A549 (cell line): ENCODE measurements around the gene PDE6G. TPM values are rescaled to one million over a fixed set of nuclear protein-coding genes. Genes with fewer than 3 reads are reported as not detected.

Experiments used
- ATAC-seq, 2 experiments: fragments of 200-7000 bp in 1 of 2; fragments of >200 bp in 1 of 2; cut with Nextera tagmentation in 1 of 2; cut with Tn5 transposase in 1 of 2; 3 replicates each; pipeline versions ENCODE4 v1.8.0 to v1.9.1; 2018 to 2020; ENCODE audit warnings: mild to moderate bottlenecking in 1 of 2, moderate library complexity in 1 of 2
- CTCF ChIA-PET: fragments of 300-600 bp; sonication (Branson Sonifier 250); formaldehyde crosslinking; extraction: SDS; loops from one replicate; lab custom pipeline; 2021; ENCODE audit warnings: antibody characterized with exemption, inconsistent platforms; lab: Yijun Ruan, JAX
- POLR2A ChIA-PET: fragments of 350-600 bp; formaldehyde crosslinking; extraction: SDS; loops from one replicate; lab custom pipeline; 2021; ENCODE audit warnings: antibody characterized with exemption, inconsistent platforms; lab: Yijun Ruan, JAX
- DNase-seq, 2 experiments: peaks; one replicate each; pipeline versions ENCODE4 v3.0.0 to v3.0.0-alpha.2; 2011 to 2016; ENCODE audit warnings: low read depth in 1 of 2, low spot score in 1 of 2
- FAIRE-seq: peaks from 2 replicates; lab custom pipeline; 2011; peaks lifted over from hg19 to GRCh38; lab: Jason Lieb, UNC
- H3K27ac ChIP-seq, 2 experiments: fragments of >200 bp; sonication (Bioruptor Twin); formaldehyde crosslinking; 3 replicates each; pipeline ENCODE4 v1.5.1; 2016 to 2017
- H3K4me1 ChIP-seq: fragments of >200 bp; sonication (Bioruptor Twin); formaldehyde crosslinking; 3 replicates; pipeline ENCODE4 v1.6.1; 2016
- H3K4me2 ChIP-seq: fragments of >200 bp; sonication (Bioruptor Twin); formaldehyde crosslinking; 3 replicates; pipeline ENCODE4 v1.6.1; 2016
- H3K4me3 ChIP-seq: fragments of >200 bp; sonication (Bioruptor Twin); formaldehyde crosslinking; 3 replicates; pipeline ENCODE4 v1.5.1; 2016
- H3K9me3 ChIP-seq: fragments of >200 bp; sonication (Bioruptor Twin); formaldehyde crosslinking; 3 replicates; pipeline ENCODE4 v1.6.1; 2016
- ATOH8 ChIP-seq: fragments of 250-450 bp; sonication (Bioruptor Pico); IDR thresholded peaks from 2 replicates; pipeline ENCODE4 v1.5.0; 2020; ENCODE audit warnings: low read depth, mild to moderate bottlenecking, moderate library complexity
- BCL3 ChIP-seq: fragments of >200 bp; sonication (Bioruptor Twin); formaldehyde crosslinking; IDR thresholded peaks from 3 replicates; pipeline ENCODE4 v1.6.1; 2016
- CEBPB ChIP-seq, 2 experiments: fragments of >200 bp in 1 of 2; sonication (Bioruptor Twin) in 1 of 2; formaldehyde crosslinking in 1 of 2; IDR thresholded peaks; 2 replicates each; pipeline ENCODE4 v1.6.1; 2012 to 2016
- CTCF ChIP-seq: fragments of >200 bp; sonication (Bioruptor Twin); formaldehyde crosslinking; IDR thresholded peaks from 3 replicates; pipeline ENCODE4 v1.5.1; 2016
- E2F6 ChIP-seq: IDR thresholded peaks from 2 replicates; pipeline ENCODE4 v1.6.1; 2012; ENCODE audit warnings: low read depth, borderline replicate concordance
- EP300 ChIP-seq, 2 experiments: fragments of >200 bp; sonication (Bioruptor Twin); formaldehyde crosslinking; IDR thresholded peaks; 2 replicates in 1 of 2; 3 replicates in 1 of 2; pipeline ENCODE4 v1.6.1; 2016 to 2017
- FOSL2 ChIP-seq, 2 experiments: fragments of 450-650 bp in 1 of 2; fragments of >200 bp in 1 of 2; sonication (Bioruptor Twin) in 1 of 2; formaldehyde crosslinking; IDR thresholded peaks; 2 replicates each; pipeline versions ENCODE4 v1.5.0 to v1.6.1; 2016 to 2020; ENCODE audit warnings: mild to moderate bottlenecking in 1 of 2, moderate library complexity in 1 of 2
- FOXS1 ChIP-seq: fragments of 250-450 bp; sonication (Bioruptor Pico); IDR thresholded peaks from 2 replicates; pipeline ENCODE4 v1.5.0; 2020; ENCODE audit warnings: mild to moderate bottlenecking, moderate library complexity
- GATA3 ChIP-seq: IDR thresholded peaks from 2 replicates; pipeline ENCODE4 v1.6.1; 2012; ENCODE audit warnings: borderline replicate concordance
- HDAC2 ChIP-seq: fragments of 200-600 bp; sonication (generic); IDR thresholded peaks from 2 replicates; pipeline ENCODE4 v1.6.1; 2016
- HES2 ChIP-seq: fragments of >200 bp; sonication (Bioruptor Twin); formaldehyde crosslinking; IDR thresholded peaks from 2 replicates; pipeline ENCODE4 v1.6.1; 2016
- HEYL ChIP-seq: fragments of 250-450 bp; sonication (Bioruptor Pico); IDR thresholded peaks from 2 replicates; pipeline ENCODE4 v1.8.0; 2021; ENCODE audit warnings: mild to moderate bottlenecking, moderate library complexity
- HOXB5 ChIP-seq: fragments of 250-450 bp; sonication (Bioruptor Pico); IDR thresholded peaks from 2 replicates; pipeline ENCODE4 v1.5.0; 2020; ENCODE audit warnings: mild to moderate bottlenecking, moderate library complexity
- JUN ChIP-seq, 2 experiments: fragments of >200 bp; sonication (Bioruptor Twin); formaldehyde crosslinking; IDR thresholded peaks; 2 replicates in 1 of 2; 3 replicates in 1 of 2; pipeline ENCODE4 v1.6.1; 2016 to 2017
- JUNB ChIP-seq: fragments of >200 bp; sonication (Bioruptor Twin); formaldehyde crosslinking; IDR thresholded peaks from 2 replicates; pipeline ENCODE4 v1.6.1; 2016
- KDM1A ChIP-seq: fragments of 200-600 bp; sonication (generic); IDR thresholded peaks from 2 replicates; pipeline ENCODE4 v1.6.1; 2016; ENCODE audit warnings: low read depth, mild to moderate bottlenecking
- KDM5A ChIP-seq: fragments of 200-600 bp; sonication (generic); IDR thresholded peaks from 2 replicates; pipeline ENCODE4 v1.6.1; 2016; ENCODE audit warnings: antibody characterized with exemption, mild to moderate bottlenecking
- MAFK ChIP-seq: fragments of 450-650 bp; IDR thresholded peaks from 2 replicates; pipeline ENCODE4 v1.6.1; 2014; ENCODE audit not compliant: partially characterized antibody
- MAX ChIP-seq: IDR thresholded peaks from 2 replicates; pipeline ENCODE4 v1.6.1; 2012
- MAZ ChIP-seq: fragments of 150-350 bp; IDR thresholded peaks from 2 replicates; pipeline ENCODE4 v1.6.1; 2014; ENCODE audit warnings: antibody characterized with exemption, low read depth, low read length, borderline replicate concordance
- MYC ChIP-seq: IDR thresholded peaks from 2 replicates; pipeline ENCODE4 v1.6.1; 2012; ENCODE audit warnings: mild to moderate bottlenecking, inconsistent platforms, low read length, improper control_type of control experiment, borderline replicate concordance
- PBX3 ChIP-seq: IDR thresholded peaks from 2 replicates; pipeline ENCODE4 v1.6.1; 2012
- PHF8 ChIP-seq: fragments of 200-600 bp; sonication (generic); IDR thresholded peaks from 2 replicates; pipeline ENCODE4 v1.6.1; 2016; ENCODE audit warnings: low read depth, mild to moderate bottlenecking, antibody characterized with exemption, moderate library complexity, borderline replicate concordance
- POLR2A ChIP-seq: IDR thresholded peaks from 2 replicates; pipeline ENCODE4 v1.6.1; 2012; ENCODE audit warnings: mild to moderate bottlenecking, low read length
- RARB ChIP-seq: fragments of 250-450 bp; sonication (Bioruptor Pico); IDR thresholded peaks from 2 replicates; pipeline ENCODE4 v1.8.0; 2021; ENCODE audit warnings: mild to moderate bottlenecking, moderate library complexity
- RFX5 ChIP-seq: fragments of 450-650 bp; IDR thresholded peaks from 2 replicates; pipeline ENCODE4 v1.7.1; 2014; ENCODE audit warnings: antibody characterized with exemption, mild to moderate bottlenecking, moderate library complexity
- RNF2 ChIP-seq: fragments of 200-600 bp; sonication (generic); IDR thresholded peaks from 2 replicates; pipeline ENCODE4 v1.6.1; 2016; ENCODE audit warnings: low read depth, mild to moderate bottlenecking, antibody characterized with exemption, moderate library complexity, borderline replicate concordance
- SMC3 ChIP-seq: fragments of >200 bp; sonication (Bioruptor Twin); formaldehyde crosslinking; IDR thresholded peaks from 3 replicates; pipeline ENCODE4 v1.6.1; 2018; ENCODE audit warnings: inconsistent platforms
- TP53 ChIP-seq: fragments of 250-450 bp; sonication (Bioruptor Pico); IDR thresholded peaks from 2 replicates; pipeline ENCODE4 v1.5.0; 2021; ENCODE audit warnings: mild to moderate bottlenecking, moderate library complexity
- USF2 ChIP-seq: fragments of 450-650 bp; IDR thresholded peaks from 2 replicates; pipeline ENCODE4 v1.6.1; 2014; ENCODE audit warnings: antibody characterized with exemption
- ZC3H11A ChIP-seq: fragments of 450-650 bp; IDR thresholded peaks from 2 replicates; pipeline ENCODE4 v1.6.1; 2014; ENCODE audit warnings: antibody characterized with exemption, mild to moderate bottlenecking
- ZNF302 ChIP-seq: fragments of 250-450 bp; sonication (Bioruptor Pico); IDR thresholded peaks from 2 replicates; pipeline ENCODE4 v1.9.0; 2021; ENCODE audit warnings: inconsistent platforms, mild to moderate bottlenecking, moderate library complexity
- WGBS: methylation state at CpG from one replicate; pipeline ENCODE4 v1.1.6; 2017; ENCODE audit errors: missing lambda C conversion rate; 5-methylcytosine and 5-hydroxymethylcytosine counted together
- polyA plus RNA-seq, 4 experiments: library from polyadenylated mRNA; depleted of rRNA in 3 of 4; stranded (reverse); fragments of >200 nt; fragmentation: RNase III in 1 of 4; extraction: RNeasy Plus Mini Kit Qiagen cat#74134 plus additional on column Dnase treatment in 1 of 4; gene quantifications; 2 replicates in 3 of 4; 3 replicates in 1 of 4; pipeline ENCODE4 v1.2.3, GENCODE V29; 2011 to 2017

Gene PDE6G
- polyA plus RNA-seq, 2 of the 4 experiments (the other 2 are of a cell fraction), result 1.2 TPM

- TF ChIP-seq EP300 (IDR thresholded peaks at IDR 0.05), result no peak
- TF ChIP-seq, all 56 proteins: peak for 0
Observed at GRCh38 chr17:81638683-81639082, 17.7 kb downstream of the PDE6G start (continued).

GRCh38 chr17:81636505-81637288 lies 19.6 kb downstream of the PDE6G start, which contains the start of the genes NPLOC4 and TSPAN10:
TSS of gene NPLOC4 (minus strand) at chr17:81637112. CDS start at chr17:81636930, 182 bp downstream.
TSS of gene TSPAN10 (plus strand) at chr17:81637196. CDS start at chr17:81642413, 5,217 bp downstream.
- DNase-seq (peak; percentile 91 to 98), ATAC-seq (peak; percentile 82 to 88), FAIRE-seq (no peak)
- Histone ChIP-seq H3K9me3 (no peaks in the 10 kb centered on the region), H3K4me1 (peaks cover 20% of the 10 kb centered on the region), H3K27ac (peak within 1 kb of the TSS; percentile 97), H3K4me3 (peak within 1 kb of the TSS; percentile 79), H3K4me2 (peak within 1 kb of the TSS; percentile 88)
- ChIA-PET CTCF (interaction anchor here (0.8 to 2.2 kb wide), 2 partner anchors 11 to 35 kb away, joined by 3 to 10 read pairs; no protein-coding TSS in a partner anchor), POLR2A (interaction anchor here (0.6 to 1.7 kb wide), 4 partner anchors 16 to 203 kb away, joined by 3 to 8 read pairs (median 4); partner anchors contain the start of genes CCDC137, OXLD1 and PDE6G)
- under 1% methylated on average over 37 of the region's 77 CpGs for WGBS
- TF ChIP-seq PBX3, result peak; percentile 81
- peak; percentile 88 for TF ChIP-seq MAZ
- TF ChIP-seq PHF8, result peak; percentile 90
- peak; percentile 52; the same call in 1 of the 2 replicates for TF ChIP-seq RFX5
- TF ChIP-seq RARB (CRISPR knock-in tag), result no peak
- peak; percentile 73; the same call in 1 of the 2 replicates for TF ChIP-seq E2F6
- 0 out of 2 replicates have a peak, but pooled peaks have one; percentile 47 for TF ChIP-seq MYC
- no peak for TF ChIP-seq FOSL2 (IDR thresholded peaks at IDR 0.05)
- TF ChIP-seq FOSL2 (CRISPR knock-in tag; IDR thresholded peaks at IDR 0.05), result peak; percentile 45; the same call in 1 of the 2 replicates
- TF ChIP-seq MAX, result peak; percentile 87
- no peak for TF ChIP-seq ZC3H11A
- no peak for TF ChIP-seq FOXS1 (CRISPR knock-in tag)
- TF ChIP-seq POLR2A, result peak; percentile 88
- TF ChIP-seq CTCF, result no peak
- no peak for TF ChIP-seq JUNB
- TF ChIP-seq RNF2, result no peak
- peak; percentile 16; the same call in 1 of the 2 replicates for TF ChIP-seq KDM5A
- no peak for TF ChIP-seq USF2
- TF ChIP-seq TP53 (CRISPR knock-in tag), result peak; percentile 53; the same call in 1 of the 2 replicates
- TF ChIP-seq ZNF302 (CRISPR knock-in tag), result no peak
- no peak; the same call in 2 of the 3 replicates for TF ChIP-seq SMC3
- peak in 1 of 2 experiments; percentile 19; a peak in 1 of 4 replicates for TF ChIP-seq CEBPB (IDR thresholded peaks at IDR 0.05)
- no peak for TF ChIP-seq HES2
- TF ChIP-seq HEYL (CRISPR knock-in tag), result no peak
- TF ChIP-seq GATA3, result peak; percentile 65; the same call in 1 of the 2 replicates
- TF ChIP-seq MAFK, result peak; percentile 79
- no peak for TF ChIP-seq KDM1A
- no peak for TF ChIP-seq HDAC2
- peak; percentile 51; the same call in 1 of the 2 replicates for TF ChIP-seq HOXB5 (CRISPR knock-in tag)
- peak; percentile 96 for TF ChIP-seq BCL3
- TF ChIP-seq ATOH8 (CRISPR knock-in tag), result no peak
- TF ChIP-seq JUN (IDR thresholded peaks at IDR 0.05), result peak; percentile 92 to 99
